NOMO-1 treated with DMSO at 0.1 percent for 48 hours (cell line): ENCODE results near the gene KY.

Source experiments
- DNase-seq: peaks from one replicate; lab custom pipeline; 2025; ENCODE audit not compliant: unreplicated experiment; lab: John Stamatoyannopoulos, UW

The KY gene

DNA sequence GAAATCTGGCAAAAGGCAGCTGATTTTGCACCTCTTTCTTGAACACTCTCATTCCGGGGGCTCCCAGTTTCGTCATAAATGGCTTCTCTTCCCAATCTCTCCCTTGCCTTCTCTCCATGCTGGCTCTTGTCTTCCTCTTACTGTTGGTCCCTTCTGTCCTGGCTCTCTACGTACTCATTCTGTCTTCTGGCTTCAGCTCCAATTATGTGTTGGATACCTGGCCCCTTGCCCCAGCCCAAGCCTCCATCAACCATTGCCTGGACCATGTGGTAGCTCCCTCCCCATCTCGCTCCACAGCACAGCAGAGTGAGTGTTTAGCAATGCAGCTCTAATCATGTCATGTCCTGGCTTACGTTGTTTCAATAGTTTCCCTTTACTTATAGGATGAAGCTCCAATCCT is 21.7 kb upstream of the KY start:
- no peak for DNase-seq

DNA sequence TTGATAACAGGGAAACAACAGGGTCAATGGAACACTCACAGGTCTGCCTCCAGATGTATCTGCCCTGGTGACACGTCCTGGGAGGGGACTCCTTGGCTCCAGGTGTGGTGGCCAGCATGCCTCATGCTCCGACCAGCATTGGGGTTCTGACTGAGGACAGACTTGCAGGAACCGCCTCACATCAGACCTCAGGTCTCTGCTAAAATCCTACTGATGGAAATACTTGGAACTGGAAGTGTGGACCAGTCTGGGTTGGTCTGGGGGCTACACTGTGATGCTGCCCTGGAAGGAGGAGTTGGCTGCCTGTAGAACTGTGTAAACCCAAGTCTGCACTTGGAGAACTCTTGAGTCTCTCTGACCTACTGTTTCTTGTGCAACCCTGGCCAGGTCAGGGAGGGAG is 17.1 kb upstream of the KY start:
- DNase-seq, result no peak

DNA sequence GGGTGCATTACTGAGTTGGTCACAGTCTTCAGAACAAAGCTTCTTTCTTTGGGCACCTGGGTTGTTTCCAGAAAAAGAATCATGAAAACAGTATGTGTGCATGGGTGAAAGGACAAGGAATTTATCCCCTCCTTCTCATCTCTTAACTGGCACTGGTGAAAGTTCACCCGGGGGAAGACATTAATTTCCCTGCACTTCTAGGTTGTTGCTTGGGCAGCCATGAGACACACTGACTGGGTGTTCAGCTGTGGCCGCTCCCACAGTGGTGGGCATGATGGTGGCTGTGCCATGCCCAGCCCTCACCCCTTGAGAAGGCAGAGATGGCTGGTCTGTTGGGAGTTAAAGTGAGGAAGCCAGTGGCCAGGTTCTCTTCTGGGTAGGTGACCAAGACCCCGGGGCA is 16.6 kb upstream of the KY start:
- no peak for DNase-seq

GRCh38 chr3:134666885-134667284 is 16.1 kb upstream of the KY start:
- DNase-seq, result no peak

DNA sequence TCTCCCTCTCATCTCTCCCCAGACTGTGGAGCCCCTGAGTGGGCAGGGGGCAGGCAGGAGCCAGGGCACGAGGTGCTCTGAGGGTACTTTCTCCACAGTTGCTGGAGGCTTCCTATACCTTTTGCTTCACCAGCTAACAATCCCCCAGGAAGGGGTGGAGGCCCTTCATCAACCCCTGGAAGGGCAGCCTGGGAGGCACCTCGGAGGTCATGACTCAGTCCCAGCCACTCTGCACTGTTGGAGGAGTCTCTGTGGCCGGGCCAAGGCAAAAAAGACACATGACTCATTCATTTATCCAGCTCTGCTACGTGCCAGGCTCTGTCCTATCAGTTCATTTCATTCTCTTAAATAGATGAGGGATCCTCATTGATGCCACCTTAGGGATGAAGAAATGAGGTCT is 15.6 kb upstream of the KY start:
- DNase-seq, result no peak

DNA sequence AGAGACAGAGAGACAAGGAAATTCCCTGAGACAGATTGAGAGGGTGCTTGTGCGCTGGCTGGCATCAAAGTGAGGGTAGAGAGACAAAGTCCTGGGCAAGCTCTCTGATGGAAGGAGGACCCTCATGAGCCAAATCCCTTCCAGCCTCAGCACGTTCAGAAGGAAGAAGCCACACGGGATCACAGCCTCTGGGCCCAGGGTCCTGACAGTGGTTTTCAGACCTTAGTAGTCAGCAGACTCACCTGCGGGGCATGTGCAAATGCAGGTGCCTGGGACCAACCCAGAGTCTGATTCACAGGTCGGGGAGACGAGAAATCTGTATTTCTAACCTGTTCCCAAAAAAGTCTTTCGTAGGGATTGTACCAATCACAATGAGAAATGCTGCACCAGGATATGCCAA is 15.2 kb upstream of the KY start:
- no peak for DNase-seq

DNA sequence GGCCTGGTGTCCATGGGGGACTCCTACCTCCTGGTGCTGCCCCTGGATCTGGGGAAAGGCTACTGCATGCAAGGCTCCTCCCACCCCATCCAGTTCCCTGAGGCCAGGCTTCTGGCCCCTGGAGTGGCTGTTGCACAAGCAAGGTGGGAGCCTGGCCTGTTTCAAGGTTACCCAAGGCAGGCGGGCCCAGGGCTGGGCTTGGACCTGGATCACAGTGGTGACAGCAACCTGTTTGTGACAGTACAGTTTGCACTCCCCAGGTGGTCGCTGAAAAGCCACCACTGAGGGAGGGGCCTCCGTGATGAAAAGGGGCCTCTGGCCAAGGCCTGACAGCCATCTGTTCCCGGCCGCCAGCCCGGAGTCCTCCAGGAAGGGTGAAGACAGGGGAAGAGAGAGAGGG is 14.4 kb upstream of the KY start:
- no peak for DNase-seq

GRCh38 chr3:134663721-134664456 is 13.1 kb upstream of the KY start:
- no peak for DNase-seq

DNA sequence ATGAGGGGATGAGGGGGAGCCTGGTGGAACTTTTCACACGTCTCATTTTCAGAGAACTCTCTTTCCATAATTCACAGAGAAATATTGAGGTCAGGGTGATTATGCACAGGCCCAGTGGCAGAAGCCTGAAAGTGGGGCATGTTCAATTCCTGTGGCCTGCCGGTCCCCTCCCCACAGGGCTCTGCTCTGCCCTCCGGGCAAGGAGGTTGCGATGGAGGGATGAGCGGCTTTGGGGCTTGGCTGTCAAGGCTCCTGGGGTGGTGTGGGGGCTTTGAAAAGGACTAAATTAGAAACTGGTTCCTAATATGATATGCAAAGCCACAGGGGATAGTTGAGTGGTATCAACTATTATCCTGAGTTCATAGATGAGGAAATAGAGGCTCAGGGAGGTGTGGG is 9.2 kb upstream of the KY start:
- DNase-seq, result no peak

DNA sequence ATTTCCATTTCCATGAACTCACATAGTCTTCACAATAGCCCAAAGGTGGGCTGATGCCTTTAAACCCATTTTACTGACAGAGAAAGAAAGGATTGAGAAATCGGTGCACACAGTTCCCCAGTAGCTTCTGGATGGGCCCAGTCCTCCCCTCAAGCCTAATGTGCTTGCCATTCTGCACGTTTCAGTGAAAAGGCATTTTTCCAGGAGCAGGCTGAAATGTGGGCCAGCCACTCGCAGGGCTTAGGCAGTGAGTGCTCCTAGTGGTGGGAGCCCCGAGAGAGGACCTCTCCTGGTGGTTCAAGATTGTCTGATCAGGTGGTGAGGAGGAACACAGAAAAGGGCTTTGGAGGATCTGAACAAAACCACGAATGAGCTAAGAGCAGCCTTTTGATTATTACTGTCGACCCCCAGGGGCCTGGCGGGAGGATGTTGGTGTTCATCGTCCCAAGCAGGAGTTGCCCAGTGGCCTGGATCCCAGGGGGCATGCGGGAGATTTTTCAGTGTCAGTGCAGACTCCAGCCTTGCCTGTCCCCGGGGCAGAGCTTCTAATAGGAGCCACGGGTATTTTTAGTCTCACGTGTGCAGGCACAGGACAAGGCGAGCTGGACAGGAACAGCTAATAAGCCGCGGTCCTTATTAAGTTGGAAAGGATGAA is 8.7 kb upstream of the KY start:
- no peak for DNase-seq

- DNase-seq, result no peak
These were observed 7.7 kb upstream of the KY start for GRCh38 chr3:134658555-134658954.

DNA sequence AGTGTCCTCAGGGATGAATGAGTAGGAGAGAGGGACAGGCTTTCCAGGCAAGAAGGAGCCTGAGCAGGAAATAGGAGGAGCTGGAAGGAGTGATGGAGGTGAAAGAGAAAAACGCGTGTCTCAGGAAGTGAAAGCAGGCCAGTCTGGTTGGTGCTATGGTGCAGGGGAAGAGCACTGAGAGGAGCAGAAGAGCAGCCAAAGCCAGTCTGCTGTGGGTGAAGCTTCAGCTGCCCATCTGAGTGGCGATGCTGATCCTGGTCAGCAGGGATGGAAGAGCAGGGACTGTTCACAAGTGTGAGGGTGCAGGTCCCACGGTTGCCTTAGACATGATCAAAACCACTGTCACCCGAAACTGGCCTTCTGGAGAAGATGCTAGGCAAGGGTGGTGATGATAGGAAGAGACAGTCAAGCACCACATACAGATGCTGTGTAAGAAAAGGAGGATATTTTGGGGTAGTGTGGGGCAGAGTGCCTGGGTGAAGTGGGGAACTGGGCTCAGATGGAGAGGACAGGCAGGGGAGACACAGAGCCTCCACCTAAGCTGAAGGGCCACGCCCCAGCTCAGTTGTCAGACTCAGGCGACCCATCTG is 5.5 kb upstream of the KY start:
- DNase-seq, result no peak

- DNase-seq, result no peak
These were observed 4.9 kb upstream of the KY start for GRCh38 chr3:134655706-134656105.

GRCh38 chr3:134654031-134654430 is 3.2 kb upstream of the KY start:
- DNase-seq, result no peak

DNA sequence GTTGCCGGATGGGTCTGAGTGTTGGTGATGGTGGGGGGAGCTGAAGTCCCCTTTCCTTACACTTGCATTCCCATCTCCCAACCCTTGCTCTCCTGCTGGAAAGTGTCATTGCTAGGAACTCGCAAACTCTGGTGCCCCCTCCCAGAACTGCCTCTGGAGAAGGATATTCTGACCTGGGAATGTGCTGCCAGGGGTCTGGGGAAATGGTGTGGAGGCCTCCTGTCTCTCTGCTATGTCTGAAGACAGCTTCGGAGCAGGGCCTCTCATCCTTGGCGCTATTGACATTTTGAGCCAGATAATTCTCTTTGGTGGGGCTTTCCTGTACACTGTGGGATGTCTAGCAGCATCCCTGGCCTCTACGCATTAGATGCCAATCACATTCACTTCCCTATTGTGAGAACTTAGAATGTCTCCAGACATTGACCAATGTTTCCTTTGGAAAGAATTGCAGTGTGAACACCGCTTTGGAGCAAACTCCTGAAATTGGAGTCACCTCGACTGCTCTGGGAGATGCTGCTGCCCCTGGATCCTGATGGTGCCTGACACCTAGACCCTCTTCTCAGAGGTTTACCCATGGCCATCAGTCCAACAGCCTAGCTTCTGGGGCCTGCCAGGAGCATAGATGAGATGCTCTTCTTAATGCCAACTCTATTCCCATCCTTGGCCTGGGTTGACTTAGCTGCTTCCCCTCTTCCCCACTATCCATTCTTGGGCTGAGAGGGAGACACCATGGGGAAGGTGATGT is 2.2 kb upstream of the KY start:
- DNase-seq, result no peak

- no peak for DNase-seq
These were observed 1.6 kb upstream of the KY start for GRCh38 chr3:134652409-134652831.

- no peak for DNase-seq
These were observed 672 bp upstream of the KY start for GRCh38 chr3:134651347-134652041.

DNA sequence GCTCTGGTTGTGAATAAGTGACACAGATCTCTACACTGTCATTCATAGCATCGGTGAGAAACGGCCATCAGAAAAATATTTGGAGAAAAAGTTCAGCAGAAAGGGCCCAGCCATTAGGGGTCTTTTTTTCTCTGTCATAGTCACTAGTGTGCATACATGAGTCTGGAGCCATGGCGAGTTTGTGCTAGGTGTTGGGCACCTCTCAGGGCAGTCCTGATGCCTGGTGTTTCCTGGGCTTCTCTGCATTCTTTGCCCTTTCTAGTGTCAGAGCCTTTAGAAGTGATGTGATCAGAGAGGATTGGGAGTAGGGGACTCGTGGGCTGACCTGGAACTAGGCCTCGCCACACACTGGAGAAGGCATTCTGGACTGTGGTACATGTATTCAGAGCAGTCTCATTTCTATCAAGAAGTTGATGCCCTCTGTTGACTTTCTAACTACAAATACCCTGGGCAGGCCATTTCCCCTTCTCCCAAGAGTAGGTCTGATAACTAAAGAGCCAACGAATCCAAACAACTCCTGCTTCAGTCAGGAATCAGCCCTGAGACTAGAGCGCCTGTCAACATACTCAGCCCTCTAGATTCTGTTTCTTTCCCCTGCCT is 1.6 kb downstream of the KY start:
- no peak for DNase-seq

- DNase-seq, result no peak
These were observed 2.7 kb downstream of the KY start for GRCh38 chr3:134647902-134648760.

DNA sequence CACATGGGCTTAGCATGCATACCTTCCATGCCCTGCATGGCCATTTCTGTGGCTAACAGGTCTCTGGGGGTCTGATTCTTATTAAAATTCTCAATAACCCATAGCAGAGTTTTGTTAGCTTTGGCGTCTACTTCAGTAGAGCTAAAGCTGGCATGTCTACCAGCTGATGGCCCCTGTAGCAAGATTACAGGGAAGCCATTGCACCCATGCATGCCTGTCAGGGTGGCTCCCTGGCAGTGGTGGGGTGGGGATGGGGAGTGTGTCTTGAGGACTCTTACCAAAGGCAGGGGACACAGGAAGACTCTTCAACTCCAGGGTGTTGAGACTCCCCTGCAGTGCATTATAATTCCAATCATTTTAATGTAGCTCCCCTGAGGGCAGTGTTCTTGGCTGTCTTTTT is 4.7 kb downstream of the KY start:
- no peak for DNase-seq
